ENCODE results near the gene HAPLN2. TPM values are rescaled to one million over a fixed set of nuclear protein-coding genes. Genes with fewer than 3 reads are reported as not detected.

Gene HAPLN2
- total and polyA plus RNA-seq, 2 of the 8 experiments (the other 6 are each of a cell fraction or from before 2014, with no cell fraction given) = 0.19 to 0.51 TPM

GRCh38 chr1:156619582-156619955, 354 bp downstream of the HAPLN2 start (continued):
- TF ChIP-seq CREB1 (IDR thresholded peaks at IDR 0.05) (no peak), SIRT6 (IDR thresholded peaks at IDR 0.05; ENCODE audit: low read length) (no peak), RNF2 (IDR thresholded peaks at IDR 0.05; ENCODE audit: borderline replicate concordance, low read depth, low read length, missing control alignments, poor library complexity, severe bottlenecking) (no peak), KDM5A (IDR thresholded peaks at IDR 0.05; ENCODE audit: low read length) (no peak), BCL11A (IDR thresholded peaks at IDR 0.05; ENCODE audit: low read depth in 2 of 2, low read length in 2 of 2) (no peak), SP2 (IDR thresholded peaks at IDR 0.05; ENCODE audit: low read length) (no peak)

All from H1 (cell line).